Measurements from ENCODE around the gene FAM114A2. TPM values are rescaled to one million over a fixed set of nuclear protein-coding genes. Genes with fewer than 3 reads are reported as not detected.

Gene FAM114A2
- total and polyA plus RNA-seq, 11 donors, result 6.1 to 39.0 (median 33.4) TPM

DNA sequence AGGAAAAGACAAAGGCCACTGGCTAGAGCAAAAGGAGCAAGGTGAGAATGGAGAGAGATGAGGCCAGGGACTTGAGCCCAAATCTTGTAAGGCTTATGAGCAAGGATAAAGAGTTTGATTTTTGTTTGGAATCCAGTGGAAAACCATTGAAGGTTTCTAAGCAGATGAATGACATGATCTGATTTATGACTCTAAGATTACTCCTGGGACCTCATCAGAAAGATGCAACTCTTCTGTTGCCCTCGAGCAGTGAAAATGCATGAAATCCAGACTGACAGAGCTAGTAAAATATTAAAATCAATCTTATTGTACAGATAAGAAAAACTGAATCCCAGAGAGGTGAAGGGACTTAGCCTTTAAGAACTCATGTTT, 734 bp upstream of the FAM114A2 start:
- TF ChIP-seq, protein P1, sequence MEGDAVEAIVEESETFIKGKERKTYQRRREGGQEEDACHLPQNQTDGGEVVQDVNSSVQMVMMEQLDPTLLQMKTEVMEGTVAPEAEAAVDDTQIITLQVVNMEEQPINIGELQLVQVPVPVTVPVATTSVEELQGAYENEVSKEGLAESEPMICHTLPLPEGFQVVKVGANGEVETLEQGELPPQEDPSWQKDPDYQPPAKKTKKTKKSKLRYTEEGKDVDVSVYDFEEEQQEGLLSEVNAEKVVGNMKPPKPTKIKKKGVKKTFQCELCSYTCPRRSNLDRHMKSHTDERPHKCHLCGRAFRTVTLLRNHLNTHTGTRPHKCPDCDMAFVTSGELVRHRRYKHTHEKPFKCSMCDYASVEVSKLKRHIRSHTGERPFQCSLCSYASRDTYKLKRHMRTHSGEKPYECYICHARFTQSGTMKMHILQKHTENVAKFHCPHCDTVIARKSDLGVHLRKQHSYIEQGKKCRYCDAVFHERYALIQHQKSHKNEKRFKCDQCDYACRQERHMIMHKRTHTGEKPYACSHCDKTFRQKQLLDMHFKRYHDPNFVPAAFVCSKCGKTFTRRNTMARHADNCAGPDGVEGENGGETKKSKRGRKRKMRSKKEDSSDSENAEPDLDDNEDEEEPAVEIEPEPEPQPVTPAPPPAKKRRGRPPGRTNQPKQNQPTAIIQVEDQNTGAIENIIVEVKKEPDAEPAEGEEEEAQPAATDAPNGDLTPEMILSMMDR (IDR thresholded peaks at IDR 0.05), result no peak
- Histone ChIP-seq H3K4me1 (peaks cover 13 to 66% (median 52%) of the 10 kb centered on the region in 12 donors), H3K36me3 (no peaks in the 10 kb centered on the region), H3K27me3 (no peaks in the 10 kb centered on the region), H3K27ac (peak overlapping the region in 11 of 12 donors; percentile 79 to 96 (median 90)), H3K4me3 (peak overlapping the region; percentile 45 to 91 (median 77)), H3K9me3 (no peaks in the 10 kb centered on the region)
- WGBS, 4 donors, result 39 to 47% (median 41%) methylated on average over 1 of the region's 1 CpG
- DNase-seq (no peak), ATAC-seq (no peak)
- intact Hi-C loops (cut with DNase I), result loop anchor here in 2 of 10 donors (2.0 to 5.0 kb wide), 2 partner anchors 37 kb away; no protein-coding TSS in a partner anchor

- Histone ChIP-seq H3K9me3 (no peaks in the 10 kb centered on the region), H3K36me3 (peaks cover 0 to 11% (median 4%) of the 10 kb centered on the region in 9 donors), H3K27ac (peak overlapping the region; percentile 77 to 96 (median 88)), H3K4me3 (peak overlapping the region; percentile 45 to 91 (median 77)), H3K4me1 (peaks cover 13 to 59% (median 48%) of the 10 kb centered on the region in 12 donors), H3K27me3 (no peaks in the 10 kb centered on the region)
- intact Hi-C loops (cut with DNase I), result loop anchor here in 2 of 10 donors (2.0 to 5.0 kb wide), 2 partner anchors 35 to 36 kb away; no protein-coding TSS in a partner anchor
- TF ChIP-seq, protein P1 (IDR thresholded peaks at IDR 0.05), result no peak
- no peak for TF ChIP-seq POLR2A (IDR thresholded peaks at IDR 0.05)
- WGBS, 4 donors, result 0 to 2% (median 0%) methylated on average over 21 to 22 of the region's 22 CpGs
- ATAC-seq, result peak; percentile 33 to 62 (median 49)
- DNase-seq, result peak in 3 of 5 donors; percentile 27 to 40 (median 29)
Measured at GRCh38 chr5:154038261-154038706, 426 bp downstream of the FAM114A2 start.

DNA sequence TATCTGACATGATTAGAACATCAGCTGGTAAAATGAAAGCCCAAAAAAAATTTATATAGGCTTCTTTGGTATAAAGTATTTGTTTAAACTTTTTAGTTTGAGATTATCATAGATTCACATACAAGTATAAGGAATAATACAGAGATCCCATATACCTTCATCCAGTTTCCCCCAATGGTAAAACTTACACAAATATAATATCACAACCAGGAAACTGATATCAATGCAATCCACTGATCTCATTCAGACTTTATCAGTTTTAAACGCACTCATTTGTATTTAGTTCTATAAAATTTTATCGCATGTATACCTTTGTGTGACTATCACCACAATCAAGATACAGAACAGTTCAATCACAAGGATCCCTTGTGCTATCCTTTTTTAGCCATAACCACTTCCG, 3.8 kb downstream of the FAM114A2 start:
- 91 to 97% (median 95%) methylated on average over 3 of the region's 3 CpGs for WGBS, 4 donors
- no peaks in the 10 kb centered on the region for H3K27me3 ChIP-seq
- DNase-seq (no peak), ATAC-seq (no peak)
- intact Hi-C loops (cut with DNase I), result loop anchor here in 1 of 10 donors (5.0 kb wide), 1 partner anchor 33 kb away; no protein-coding TSS in a partner anchor
- H3K36me3 ChIP-seq, result peaks cover 0 to 38% (median 18%) of the 10 kb centered on the region in 9 donors
- H3K9me3 ChIP-seq, result no peaks in the 10 kb centered on the region
- peaks cover 2 to 29% (median 17%) of the 10 kb centered on the region in 12 donors for H3K4me1 ChIP-seq
- TF ChIP-seq, protein P1 (IDR thresholded peaks at IDR 0.05), result no peak
- no peak for TF ChIP-seq POLR2A (IDR thresholded peaks at IDR 0.05)
- H3K4me3 ChIP-seq, result no peak overlapping the region
- no peak overlapping the region for H3K27ac ChIP-seq

- Histone ChIP-seq H3K27me3 (no peaks in the 10 kb centered on the region), H3K9me3 (no peaks in the 10 kb centered on the region), H3K4me3 (no peak overlapping the region), H3K4me1 (peaks cover 0 to 10% (median under 1%) of the 10 kb centered on the region in 12 donors), H3K27ac (no peak overlapping the region), H3K36me3 (peaks cover 0 to 66% (median 47%) of the 10 kb centered on the region in 9 donors)
- TF ChIP-seq, protein P1 (IDR thresholded peaks at IDR 0.05), result no peak
- TF ChIP-seq POLR2A (IDR thresholded peaks at IDR 0.05), result no peak
- DNase-seq (no peak), ATAC-seq (no peak)
- intact Hi-C loops (cut with DNase I), result no loop called here
- WGBS, 4 donors, result 84 to 93% (median 87%) methylated on average over 2 of the region's 2 CpGs
Measured at GRCh38 chr5:154031937-154032489, 6.7 kb downstream of the FAM114A2 start.

Measured in heart left ventricle (tissue), 16 donors.